22Rv1 (cell line): Measurements from ENCODE around the gene GCLC.
"Not testable (repeated sequence)": the region's sequence is repeated elsewhere in the genome, so short reads cannot be mapped to it uniquely, and the experiment has no call there.

Experiments used
- H3K27ac ChIP-seq: fragments of 450-650 bp; 2 replicates; pipeline ENCODE4 v1.5.1; 2017
- ZFX ChIP-seq: fragments of 450-650 bp; IDR thresholded peaks from 2 replicates; pipeline ENCODE4 v1.6.1; 2017; ENCODE audit warnings: antibody characterized with exemption, borderline replicate concordance
- TF ChIP-seq, protein P1 (sequence below): fragments of 450-650 bp; IDR thresholded peaks from 2 replicates; pipeline ENCODE4 v1.5.1; 2017; ENCODE audit warnings: mild to moderate bottlenecking

Gene GCLC

DNA sequence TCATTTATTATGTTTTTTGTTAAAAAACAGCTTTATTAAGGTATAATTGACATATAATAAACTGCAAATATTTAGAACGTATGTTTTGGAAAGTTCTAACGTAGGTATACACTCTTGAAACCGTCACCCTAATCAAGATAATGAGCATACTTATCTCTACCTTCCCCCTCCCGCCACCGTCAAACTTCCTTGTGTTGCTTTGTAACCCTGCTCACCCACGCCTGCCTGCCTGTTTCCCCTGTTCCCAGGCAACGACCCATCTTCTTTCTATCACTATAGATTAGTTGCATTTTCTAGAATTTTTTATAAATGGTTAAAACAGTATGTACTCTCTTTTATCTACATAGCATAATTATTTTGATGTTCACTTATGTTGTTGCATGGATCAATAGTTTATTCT, 33.5 kb upstream of the GCLC start:
- H3K27ac ChIP-seq = no peak overlapping the region
- TF ChIP-seq, protein P1, sequence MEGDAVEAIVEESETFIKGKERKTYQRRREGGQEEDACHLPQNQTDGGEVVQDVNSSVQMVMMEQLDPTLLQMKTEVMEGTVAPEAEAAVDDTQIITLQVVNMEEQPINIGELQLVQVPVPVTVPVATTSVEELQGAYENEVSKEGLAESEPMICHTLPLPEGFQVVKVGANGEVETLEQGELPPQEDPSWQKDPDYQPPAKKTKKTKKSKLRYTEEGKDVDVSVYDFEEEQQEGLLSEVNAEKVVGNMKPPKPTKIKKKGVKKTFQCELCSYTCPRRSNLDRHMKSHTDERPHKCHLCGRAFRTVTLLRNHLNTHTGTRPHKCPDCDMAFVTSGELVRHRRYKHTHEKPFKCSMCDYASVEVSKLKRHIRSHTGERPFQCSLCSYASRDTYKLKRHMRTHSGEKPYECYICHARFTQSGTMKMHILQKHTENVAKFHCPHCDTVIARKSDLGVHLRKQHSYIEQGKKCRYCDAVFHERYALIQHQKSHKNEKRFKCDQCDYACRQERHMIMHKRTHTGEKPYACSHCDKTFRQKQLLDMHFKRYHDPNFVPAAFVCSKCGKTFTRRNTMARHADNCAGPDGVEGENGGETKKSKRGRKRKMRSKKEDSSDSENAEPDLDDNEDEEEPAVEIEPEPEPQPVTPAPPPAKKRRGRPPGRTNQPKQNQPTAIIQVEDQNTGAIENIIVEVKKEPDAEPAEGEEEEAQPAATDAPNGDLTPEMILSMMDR = no peak
- TF ChIP-seq ZFX = no peak

GRCh38 chr6:53573299-53573698, 28.4 kb upstream of the GCLC start:
- H3K27ac ChIP-seq = no peak overlapping the region
- TF ChIP-seq, protein P1 = no peak
- TF ChIP-seq ZFX = no peak

GRCh38 chr6:53572379-53572778, 27.5 kb upstream of the GCLC start:
- H3K27ac ChIP-seq = not testable (repeated sequence)

DNA sequence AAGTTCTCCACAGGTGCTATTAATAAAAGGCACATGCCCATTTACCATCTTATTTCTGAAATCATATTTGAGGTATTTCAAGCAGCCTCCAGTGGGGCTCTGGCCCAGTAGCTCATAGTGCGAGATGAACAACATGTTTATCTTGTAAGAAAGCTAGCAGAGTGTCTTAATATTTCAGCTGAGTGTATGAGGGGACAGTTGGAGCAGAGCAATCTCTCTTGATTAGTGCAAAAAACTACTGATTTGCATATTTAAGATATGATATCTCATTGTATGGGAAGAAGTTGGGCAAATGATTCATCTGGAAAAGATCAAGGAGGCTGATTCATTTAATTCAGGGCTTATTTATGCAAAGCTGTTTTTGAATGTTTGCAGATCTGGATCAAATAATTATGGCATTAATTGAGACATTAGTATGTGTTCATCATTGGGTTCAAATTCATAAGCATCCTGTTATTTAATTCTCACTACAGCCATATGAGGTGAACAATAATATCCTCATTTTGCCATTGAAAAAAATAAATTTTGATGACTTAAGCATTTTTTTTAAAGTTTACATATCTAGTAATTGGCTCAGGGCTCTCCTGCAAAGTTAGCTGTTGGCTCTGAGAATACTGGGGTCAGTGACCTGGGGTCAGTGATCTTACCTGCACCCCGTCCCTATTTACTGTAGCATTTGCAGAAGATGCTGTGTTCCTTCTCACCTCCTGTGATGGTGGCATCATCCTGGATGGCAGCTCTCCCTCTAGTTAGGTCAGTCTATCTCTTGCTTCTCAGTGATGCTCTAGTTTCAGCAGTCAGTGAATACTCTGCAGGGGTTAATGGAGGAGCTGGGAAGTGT, 24.1 kb upstream of the GCLC start:
- TF ChIP-seq, protein P1 = no peak
- no peak for TF ChIP-seq ZFX
- H3K27ac ChIP-seq = no peak overlapping the region

DNA sequence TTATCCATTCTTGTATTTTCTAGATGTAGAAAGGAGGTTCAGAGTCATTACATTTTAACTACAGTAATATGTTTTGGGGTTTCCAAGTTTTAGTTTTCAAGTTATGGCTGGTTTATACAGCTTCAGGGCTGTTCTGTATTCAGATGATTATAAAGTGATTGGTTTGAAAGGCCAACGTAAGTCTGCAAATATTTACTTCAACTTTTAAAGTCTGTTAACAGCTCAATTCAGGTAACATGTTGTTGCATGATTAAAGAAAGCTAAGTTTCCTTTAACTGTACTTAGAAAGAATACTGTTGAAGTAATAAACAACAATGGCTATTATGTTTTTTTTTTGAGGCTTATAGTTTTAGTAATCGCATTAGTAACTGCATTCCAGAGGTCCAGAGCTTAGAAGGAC, 22.8 kb upstream of the GCLC start:
- no peak overlapping the region for H3K27ac ChIP-seq
- TF ChIP-seq, protein P1 = no peak
- no peak for TF ChIP-seq ZFX

DNA sequence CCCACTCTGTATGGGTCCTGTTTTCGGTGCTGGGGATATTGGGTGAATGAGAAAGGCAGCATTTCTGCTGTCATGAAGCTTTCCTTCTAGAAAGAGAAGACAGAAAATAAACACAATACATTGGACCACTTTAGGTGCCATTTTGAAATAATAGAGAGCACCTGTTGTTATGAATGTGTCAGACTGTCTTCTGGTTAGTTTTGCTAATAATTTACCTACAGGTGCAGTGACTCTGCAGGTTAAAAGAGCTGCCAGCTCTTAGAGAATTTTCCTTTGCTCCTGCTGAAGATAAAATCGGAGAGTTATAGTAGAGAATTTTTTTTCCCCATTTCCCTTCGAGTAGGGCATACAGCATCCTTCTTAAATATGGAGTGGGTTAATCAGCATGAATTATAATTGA, 21.9 kb upstream of the GCLC start:
- H3K27ac ChIP-seq = no peak overlapping the region
- no peak for TF ChIP-seq ZFX
- TF ChIP-seq, protein P1 = no peak

GRCh38 chr6:53565886-53566285, 21.0 kb upstream of the GCLC start:
- no peak overlapping the region for H3K27ac ChIP-seq
- no peak for TF ChIP-seq ZFX
- TF ChIP-seq, protein P1 = no peak
